ENCODE measurements around the gene CDK6.

Gene CDK6

GRCh38 chr7:92788559-92789183 is 47.7 kb downstream of the CDK6 start:
- DNase-seq = no peak

GRCh38 chr7:92785923-92786322 is 50.5 kb downstream of the CDK6 start:
- DNase-seq = no peak

GRCh38 chr7:92784935-92785334 is 51.4 kb downstream of the CDK6 start:
- no peak for DNase-seq

GRCh38 chr7:92783260-92784201 is 52.8 kb downstream of the CDK6 start:
- DNase-seq = no peak

GRCh38 chr7:92782855-92783254 is 53.5 kb downstream of the CDK6 start:
- DNase-seq = no peak

- no peak for DNase-seq
Observed at GRCh38 chr7:92782236-92782635, 54.1 kb downstream of the CDK6 start.

- no peak for DNase-seq
Observed at GRCh38 chr7:92781117-92781720, 55.2 kb downstream of the CDK6 start.

- DNase-seq = no peak
Observed at GRCh38 chr7:92778972-92779371, 57.4 kb downstream of the CDK6 start.

GRCh38 chr7:92777993-92778392 is 58.4 kb downstream of the CDK6 start:
- no peak for DNase-seq

GRCh38 chr7:92773808-92774207 is 62.6 kb downstream of the CDK6 start:
- no peak for DNase-seq

- no peak for DNase-seq
Observed at GRCh38 chr7:92769844-92770243, 66.5 kb downstream of the CDK6 start.

- DNase-seq = no peak
Observed at GRCh38 chr7:92769394-92769699, 67.0 kb downstream of the CDK6 start.

GRCh38 chr7:92768501-92769393 is 67.6 kb downstream of the CDK6 start:
- peak; percentile 31 for DNase-seq

- DNase-seq = no peak
Observed at GRCh38 chr7:92767437-92767836, 68.9 kb downstream of the CDK6 start.

GRCh38 chr7:92766461-92767003 is 69.8 kb downstream of the CDK6 start:
- DNase-seq = no peak

GRCh38 chr7:92765725-92766124 is 70.6 kb downstream of the CDK6 start:
- no peak for DNase-seq

GRCh38 chr7:92763636-92764423 is 72.5 kb downstream of the CDK6 start:
- no peak for DNase-seq

GRCh38 chr7:92762851-92763250 is 73.5 kb downstream of the CDK6 start:
- no peak for DNase-seq

GRCh38 chr7:92761391-92762097 is 74.8 kb downstream of the CDK6 start:
- DNase-seq = no peak

GRCh38 chr7:92758796-92759431 is 77.5 kb downstream of the CDK6 start:
- DNase-seq = no peak
